Progenitor cell of endocrine pancreas (in vitro differentiated cells): ENCODE data around the gene FNDC3B. TPM values are rescaled to one million over a fixed set of nuclear protein-coding genes. Genes with fewer than 3 reads are reported as not detected.

ENCODE experiments used
- DNase-seq: peaks from one replicate; pipeline ENCODE4 v3.0.0; 2021; ENCODE audit warnings: low spot score; ENCODE audit not compliant: unreplicated experiment
- H3K27ac Mint-ChIP-seq: 2 replicates; pipeline ENCODE4 v1.8.0; 2021; ENCODE audit warnings: mild to moderate bottlenecking, moderate library complexity, mixed read lengths
- H3K27me3 Mint-ChIP-seq: 2 replicates; pipeline ENCODE4 v1.8.0; 2021; ENCODE audit warnings: mixed read lengths
- H3K36me3 Mint-ChIP-seq: 2 replicates; pipeline ENCODE4 v1.8.0; 2022; ENCODE audit warnings: mixed read lengths; ENCODE audit not compliant: insufficient read depth
- H3K4me1 Mint-ChIP-seq: 2 replicates; pipeline ENCODE4 v1.8.0; 2021; ENCODE audit warnings: low read depth, mixed read lengths
- H3K4me3 Mint-ChIP-seq: 2 replicates; pipeline ENCODE4 v1.8.0; 2021; ENCODE audit warnings: low read depth, mild to moderate bottlenecking, moderate library complexity, mixed read lengths
- H3K9me3 Mint-ChIP-seq: 2 replicates; pipeline ENCODE4 v1.8.0; 2021; ENCODE audit warnings: low read depth, mixed read lengths
- total RNA-seq: library from RNA; stranded (reverse); gene quantifications from 2 replicates; pipeline ENCODE4 v1.2.1, GENCODE V29; 2021
- TF ChIP-seq, protein P1 (sequence below): fragments of 200-600 bp; sonication (generic); IDR thresholded peaks from one replicate; pipeline ENCODE4 v1.5.0; 2021; ENCODE audit warnings: antibody characterized with exemption, mild to moderate bottlenecking; ENCODE audit not compliant: unreplicated experiment

FNDC3B gene
- total RNA-seq, 1 donor from 2014 or later: 158 TPM

DNA sequence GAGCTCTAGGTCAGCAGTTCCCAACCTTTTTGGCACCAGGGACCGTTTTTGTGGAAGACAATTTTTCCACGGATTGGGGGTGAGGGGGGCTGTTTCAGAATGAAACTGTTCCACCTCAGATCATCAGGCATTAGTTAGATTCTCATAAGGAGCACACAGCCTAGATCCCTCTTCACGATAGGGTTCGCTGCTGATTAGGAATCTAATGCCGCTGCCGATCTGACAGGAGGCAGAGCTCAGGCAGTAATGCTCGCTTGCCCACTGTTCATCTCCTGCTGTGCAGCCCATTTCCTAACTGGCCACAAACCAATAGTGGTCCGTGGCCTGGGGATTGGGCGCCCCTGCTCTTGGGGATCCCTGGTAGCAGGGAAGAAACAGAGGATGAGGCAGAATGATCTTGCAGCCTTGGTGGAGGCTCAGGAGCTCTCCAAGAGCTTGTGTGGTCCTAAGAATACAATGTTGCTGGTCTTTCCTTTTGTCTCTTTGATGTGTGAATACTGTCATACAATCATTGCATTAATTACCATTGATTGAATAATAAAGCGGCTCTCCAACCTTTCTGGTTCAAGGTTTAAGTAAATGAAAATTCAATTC is 183.2 kb downstream of the FNDC3B start:
- Mint-ChIP-seq H3K4me1 (peaks cover 42% of the 10 kb centered on the region), H3K9me3 (no peaks in the 10 kb centered on the region), H3K4me3 (no peak overlapping the region), H3K27me3 (no peaks in the 10 kb centered on the region), H3K36me3 (peaks cover 8% of the 10 kb centered on the region), H3K27ac (no peak overlapping the region)
- TF ChIP-seq, protein P1, sequence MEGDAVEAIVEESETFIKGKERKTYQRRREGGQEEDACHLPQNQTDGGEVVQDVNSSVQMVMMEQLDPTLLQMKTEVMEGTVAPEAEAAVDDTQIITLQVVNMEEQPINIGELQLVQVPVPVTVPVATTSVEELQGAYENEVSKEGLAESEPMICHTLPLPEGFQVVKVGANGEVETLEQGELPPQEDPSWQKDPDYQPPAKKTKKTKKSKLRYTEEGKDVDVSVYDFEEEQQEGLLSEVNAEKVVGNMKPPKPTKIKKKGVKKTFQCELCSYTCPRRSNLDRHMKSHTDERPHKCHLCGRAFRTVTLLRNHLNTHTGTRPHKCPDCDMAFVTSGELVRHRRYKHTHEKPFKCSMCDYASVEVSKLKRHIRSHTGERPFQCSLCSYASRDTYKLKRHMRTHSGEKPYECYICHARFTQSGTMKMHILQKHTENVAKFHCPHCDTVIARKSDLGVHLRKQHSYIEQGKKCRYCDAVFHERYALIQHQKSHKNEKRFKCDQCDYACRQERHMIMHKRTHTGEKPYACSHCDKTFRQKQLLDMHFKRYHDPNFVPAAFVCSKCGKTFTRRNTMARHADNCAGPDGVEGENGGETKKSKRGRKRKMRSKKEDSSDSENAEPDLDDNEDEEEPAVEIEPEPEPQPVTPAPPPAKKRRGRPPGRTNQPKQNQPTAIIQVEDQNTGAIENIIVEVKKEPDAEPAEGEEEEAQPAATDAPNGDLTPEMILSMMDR: no peak
- DNase-seq: no peak

DNA sequence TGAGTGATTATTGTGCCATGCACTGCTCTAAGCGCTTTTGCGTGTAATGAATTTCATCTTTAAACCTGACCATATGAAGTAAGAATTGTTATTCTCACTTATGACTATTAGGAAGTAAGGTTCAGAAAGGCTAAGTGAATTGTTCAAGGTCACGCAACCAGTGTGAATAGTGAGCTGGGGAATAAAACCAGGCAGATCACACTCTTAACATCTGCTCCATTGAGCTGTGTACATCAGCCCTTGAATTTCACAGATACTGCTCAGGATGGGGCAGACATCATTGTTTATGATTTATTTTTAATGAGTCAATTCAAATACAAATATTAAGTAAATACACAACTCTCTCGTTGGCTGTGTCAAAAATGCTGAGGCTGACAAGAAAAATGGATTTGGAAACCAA is 184.5 kb downstream of the FNDC3B start:
- Mint-ChIP-seq H3K27ac (no peak overlapping the region), H3K9me3 (no peaks in the 10 kb centered on the region), H3K4me1 (peaks cover 44% of the 10 kb centered on the region), H3K4me3 (no peak overlapping the region), H3K27me3 (no peaks in the 10 kb centered on the region), H3K36me3 (peaks cover 16% of the 10 kb centered on the region)
- DNase-seq: no peak
- TF ChIP-seq, protein P1: no peak

DNA sequence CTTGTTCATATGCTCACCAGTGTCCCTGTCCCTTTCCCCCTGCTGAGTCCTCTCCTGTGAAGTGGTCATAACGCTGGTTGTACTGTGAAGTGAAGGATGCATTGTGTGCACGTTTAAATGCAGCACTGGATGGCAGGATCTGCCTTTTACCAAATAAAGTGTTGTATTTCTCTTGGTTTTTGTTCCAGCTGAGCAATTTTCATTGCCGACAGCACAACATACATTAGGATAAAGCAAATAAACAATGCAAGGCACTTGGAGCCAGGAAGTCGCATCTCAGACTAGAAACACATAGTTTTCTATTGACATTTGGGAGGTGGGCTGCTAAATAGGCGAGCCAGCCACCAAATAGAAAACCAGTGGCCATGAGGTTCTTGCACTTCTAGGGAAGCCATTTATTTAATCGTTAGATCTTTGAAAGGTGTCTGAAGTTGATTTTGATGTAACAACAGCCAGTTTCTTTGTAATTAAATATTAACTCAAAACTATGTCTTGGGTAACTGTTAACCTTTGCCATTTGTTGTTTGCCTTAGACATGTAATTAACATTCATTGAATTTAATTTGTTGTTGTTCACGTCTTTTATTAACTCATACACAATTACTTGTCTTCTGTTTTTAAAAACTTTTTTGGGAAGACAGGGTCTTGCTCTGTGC is 185.3 kb downstream of the FNDC3B start:
- no peak for DNase-seq
- peaks cover 42% of the 10 kb centered on the region for H3K4me1 Mint-ChIP-seq
- no peak overlapping the region for H3K4me3 Mint-ChIP-seq
- peaks cover 16% of the 10 kb centered on the region for H3K36me3 Mint-ChIP-seq
- TF ChIP-seq, protein P1: no peak
- no peaks in the 10 kb centered on the region for H3K27me3 Mint-ChIP-seq
- H3K27ac Mint-ChIP-seq: peak overlapping the region; percentile 77
- no peaks in the 10 kb centered on the region for H3K9me3 Mint-ChIP-seq

DNA sequence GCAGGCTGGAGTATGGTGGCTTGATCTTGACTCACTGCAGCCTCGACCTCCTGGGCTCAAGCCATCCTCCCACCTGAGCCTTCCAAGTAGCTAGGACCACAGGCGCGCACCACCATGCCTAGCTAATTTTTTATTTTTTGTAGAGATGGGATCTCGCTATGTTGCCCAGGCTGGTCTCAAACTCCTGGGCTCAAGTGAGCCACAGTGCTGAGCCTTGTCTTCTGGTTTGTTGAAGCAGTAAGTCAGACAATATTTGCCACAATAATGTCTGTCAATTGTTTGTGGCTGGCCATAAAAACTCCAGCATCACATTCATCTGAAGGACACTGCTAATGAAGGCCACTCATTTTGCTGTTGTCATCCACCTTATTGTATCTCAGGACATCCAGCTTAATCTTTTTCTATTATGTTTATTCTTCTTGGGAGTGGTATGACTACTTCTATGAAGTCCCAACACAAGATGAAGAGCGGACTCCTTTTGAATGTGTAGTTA is 185.9 kb downstream of the FNDC3B start:
- TF ChIP-seq, protein P1: no peak
- H3K27me3 Mint-ChIP-seq: no peaks in the 10 kb centered on the region
- peaks cover 18% of the 10 kb centered on the region for H3K36me3 Mint-ChIP-seq
- H3K4me1 Mint-ChIP-seq: peaks cover 42% of the 10 kb centered on the region
- no peak for DNase-seq
- H3K4me3 Mint-ChIP-seq: no peak overlapping the region
- no peaks in the 10 kb centered on the region for H3K9me3 Mint-ChIP-seq
- peak overlapping the region; percentile 77 for H3K27ac Mint-ChIP-seq

DNA sequence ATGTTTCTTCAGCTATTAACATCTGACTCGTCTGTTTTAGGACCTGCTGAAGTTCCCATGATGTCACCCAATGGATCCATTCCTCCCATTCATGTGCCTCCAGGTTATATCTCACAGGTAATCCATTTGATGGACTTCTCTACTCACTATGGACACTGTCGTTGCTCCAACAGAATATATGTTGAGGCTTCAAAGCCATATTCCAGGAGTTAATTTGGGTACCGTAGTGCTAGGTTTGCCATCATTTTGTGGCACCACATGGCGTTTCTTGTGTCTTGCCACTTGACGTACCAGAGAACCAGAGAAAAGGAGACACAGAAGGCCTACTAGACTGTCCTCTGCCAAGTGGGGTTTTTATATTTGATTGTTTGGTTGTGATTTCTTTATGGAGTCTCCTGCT is 187.5 kb downstream of the FNDC3B start:
- H3K27ac Mint-ChIP-seq: peak overlapping the region; percentile 49
- TF ChIP-seq, protein P1: no peak
- H3K27me3 Mint-ChIP-seq: no peaks in the 10 kb centered on the region
- peaks cover 23% of the 10 kb centered on the region for H3K36me3 Mint-ChIP-seq
- H3K4me1 Mint-ChIP-seq: peaks cover 37% of the 10 kb centered on the region
- no peaks in the 10 kb centered on the region for H3K9me3 Mint-ChIP-seq
- H3K4me3 Mint-ChIP-seq: no peak overlapping the region
- no peak for DNase-seq
